HG03558 (cell line): ENCODE measurements around the gene IL6ST.
"Not testable (repeated sequence)": the region's sequence is repeated elsewhere in the genome, so short reads cannot be mapped to it uniquely, and the experiment has no call there.

Experiments
- ATAC-seq: cut with Tn5 transposase; IDR thresholded peaks from one replicate; pipeline ENCODE4 v1.9.1; 2021; ENCODE audit warnings: moderate number of reproducible peaks; ENCODE audit not compliant: unreplicated experiment; ENCODE audit errors: extremely low read depth

IL6ST gene

GRCh38 chr5:55973296-55973695 is 21.5 kb downstream of the IL6ST start:
- ATAC-seq, result no peak

- no peak for ATAC-seq
Observed at GRCh38 chr5:55969956-55970355, 24.8 kb downstream of the IL6ST start.

- no peak for ATAC-seq
Observed at GRCh38 chr5:55966284-55966683, 28.5 kb downstream of the IL6ST start.

- ATAC-seq, result no peak
Observed at GRCh38 chr5:55965525-55965924, 29.2 kb downstream of the IL6ST start.

GRCh38 chr5:55960779-55961178 is 34.0 kb downstream of the IL6ST start:
- no peak for ATAC-seq

- ATAC-seq, result no peak
Observed at GRCh38 chr5:55959208-55959607, 35.6 kb downstream of the IL6ST start.

GRCh38 chr5:55941154-55941553 is 53.6 kb downstream of the IL6ST start:
- ATAC-seq, result not testable (repeated sequence)

GRCh38 chr5:55937598-55937997 is 57.2 kb downstream of the IL6ST start:
- not testable (repeated sequence) for ATAC-seq

- no peak for ATAC-seq
Observed at GRCh38 chr5:55936100-55936693, 58.6 kb downstream of the IL6ST start.

- no peak for ATAC-seq
Observed at GRCh38 chr5:55935371-55935770, 59.4 kb downstream of the IL6ST start.

GRCh38 chr5:55934720-55935119 is 60.0 kb downstream of the IL6ST start:
- ATAC-seq, result no peak

GRCh38 chr5:55934115-55934613 is 60.6 kb downstream of the IL6ST start:
- ATAC-seq, result no peak

GRCh38 chr5:55933377-55934114 is 61.2 kb downstream of the IL6ST start:
- no peak for ATAC-seq

- no peak for ATAC-seq
Observed at GRCh38 chr5:55932700-55933099, 62.1 kb downstream of the IL6ST start.

- ATAC-seq, result no peak
Observed at GRCh38 chr5:55929020-55929799, 65.6 kb downstream of the IL6ST start.

- ATAC-seq, result no peak
Observed at GRCh38 chr5:55927861-55928655, 66.7 kb downstream of the IL6ST start.

- ATAC-seq, result no peak
Observed at GRCh38 chr5:55926476-55926875, 68.3 kb downstream of the IL6ST start.

- ATAC-seq, result no peak
Observed at GRCh38 chr5:55925712-55926111, 69.1 kb downstream of the IL6ST start.

GRCh38 chr5:55925181-55925580 is 69.6 kb downstream of the IL6ST start:
- ATAC-seq, result no peak

GRCh38 chr5:55924744-55925143 is 70.0 kb downstream of the IL6ST start:
- ATAC-seq, result no peak
